SKM-1 (cell line): ENCODE measurements around the gene KMT5C.

ENCODE experiments used
- DNase-seq: peaks from one replicate; lab custom pipeline; 2025; ENCODE audit not compliant: unreplicated experiment; lab: John Stamatoyannopoulos, UW

KMT5C gene

GRCh38 chr19:55345818-55346724 is 6.4 kb downstream of the KMT5C start:
- no peak for DNase-seq

GRCh38 chr19:55346725-55347441 is 7.2 kb downstream of the KMT5C start:
- DNase-seq, result no peak

- DNase-seq, result no peak
Measured at GRCh38 chr19:55347442-55348009, 7.8 kb downstream of the KMT5C start.

GRCh38 chr19:55348317-55349034 is 8.8 kb downstream of the KMT5C start:
- DNase-seq, result no peak

GRCh38 chr19:55350620-55351315 is 11.1 kb downstream of the KMT5C start:
- no peak for DNase-seq

- DNase-seq, result no peak
Measured at GRCh38 chr19:55352040-55352439, 12.4 kb downstream of the KMT5C start.

- no peak for DNase-seq
Measured at GRCh38 chr19:55352549-55353145, 13.0 kb downstream of the KMT5C start.

GRCh38 chr19:55353356-55353802 is 13.7 kb downstream of the KMT5C start:
- no peak for DNase-seq

- DNase-seq, result no peak
Measured at GRCh38 chr19:55353803-55354697, 14.4 kb downstream of the KMT5C start.

GRCh38 chr19:55354698-55355212 is 15.1 kb downstream of the KMT5C start, which contains the start of gene COX6B2:
Gene COX6B2, minus strand, starts transcription at chr19:55354719. Its CDS starts 198 bp downstream, at chr19:55354521.
- no peak for DNase-seq

- no peak for DNase-seq
Measured at GRCh38 chr19:55355213-55355821, 15.6 kb downstream of the KMT5C start.

- DNase-seq, result no peak
Measured at GRCh38 chr19:55358493-55358892, 18.8 kb downstream of the KMT5C start.

GRCh38 chr19:55358943-55359908 is 19.6 kb downstream of the KMT5C start:
- DNase-seq, result no peak

GRCh38 chr19:55360902-55361301 is 21.2 kb downstream of the KMT5C start:
- no peak for DNase-seq

- DNase-seq, result no peak
Measured at GRCh38 chr19:55362174-55362989, 22.7 kb downstream of the KMT5C start.

GRCh38 chr19:55362990-55363716 is 23.5 kb downstream of the KMT5C start, which contains the start of gene GARIN5B:
Gene GARIN5B, minus strand, starts transcription at chr19:55363260. Its CDS starts 194 bp downstream, at chr19:55363066.
- DNase-seq, result no peak
